Upper lobe of left lung (tissue), 6 donors: Measurements from ENCODE around the gene OR51I1. TPM values are rescaled to one million over a fixed set of nuclear protein-coding genes. Genes with fewer than 3 reads are reported as not detected.
A peak's percentile ranks its signal among the peaks of the same experiment; 100 is the strongest.

Experiments
- ATAC-seq, 2 donors: fragments of 200-7000 bp; cut with Tn5 transposase; one replicate each; pipeline ENCODE4 v1.9.1; 2022; ENCODE audit warnings: mild to moderate bottlenecking in 2 of 2, moderate library complexity in 2 of 2; ENCODE audit not compliant: low FRiP score in 2 of 2
- DNase-seq, 2 donors: peaks; one replicate each; pipeline ENCODE4 v3.0.0-alpha.2; 2019 to 2020
- H3K27ac ChIP-seq, 4 donors: fragments of 200-600 bp; sonication (generic); one replicate each; pipeline ENCODE4 v1.5.1; 2016 to 2019
- H3K27me3 ChIP-seq, 4 donors: fragments of 200-600 bp; sonication (generic); one replicate each; pipeline ENCODE4 v1.5.1; 2017 to 2019
- H3K36me3 ChIP-seq, 4 donors: fragments of 200-600 bp; sonication (generic); one replicate each; pipeline ENCODE4 v1.5.1; 2016 to 2019
- H3K4me1 ChIP-seq, 4 donors: fragments of 200-600 bp; sonication (generic); one replicate each; pipeline ENCODE4 v1.5.1; 2018 to 2019
- H3K4me3 ChIP-seq, 4 donors: fragments of 200-600 bp; sonication (generic); one replicate each; pipeline ENCODE4 v1.5.1; 2017 to 2019; ENCODE audit warnings: mild to moderate bottlenecking in 2 of 4, moderate library complexity in 1 of 4
- H3K9me3 ChIP-seq, 4 donors: fragments of 200-600 bp; sonication (generic); one replicate each; pipeline ENCODE4 v1.5.1; 2018 to 2019
- CTCF ChIP-seq, 6 experiments: fragments of 450-650 bp in 4 of 6; fragments of 200-600 bp in 2 of 6; sonication (generic) in 2 of 6; IDR thresholded peaks; one replicate each; pipeline ENCODE4 v1.5.1; 2016 to 2019; ENCODE audit warnings: antibody characterized with exemption in 6 of 6
- EP300 ChIP-seq, 4 donors: sonication (generic); formaldehyde crosslinking; IDR thresholded peaks; one replicate each; pipeline ENCODE4 v1.5.1; 2017; ENCODE audit warnings: antibody characterized with exemption in 4 of 4, control low read depth in 2 of 4
- POLR2A ChIP-seq, 4 donors: fragments of 450-650 bp; IDR thresholded peaks; one replicate each; pipeline ENCODE4 v1.5.1; 2016 to 2017; ENCODE audit warnings: antibody characterized with exemption in 4 of 4, mild to moderate bottlenecking in 2 of 4
- POLR2AphosphoS5 ChIP-seq, 2 donors: sonication (generic); formaldehyde crosslinking; IDR thresholded peaks; one replicate each; pipeline ENCODE4 v1.5.1; 2017; ENCODE audit warnings: antibody characterized with exemption in 2 of 2
- WGBS, 2 donors: methylation state at CpG; one replicate each; pipeline ENCODE4 v1.1.5; 2017 to 2018; 5-methylcytosine and 5-hydroxymethylcytosine counted together
- total RNA-seq, 6 donors: library from RNA; depleted of rRNA in 4 of 6; stranded (reverse); fragments of >200 nt in 4 of 6; gene quantifications; one replicate each; pipeline versions ENCODE4 v1.1.0 to v1.2.1, GENCODE V29; 2016 to 2021
- donor health status: DM: no; HTN: no; CAD: no; lungs with moderate emphysema.
- donor health status: DM: no; HTN: yes; CAD: no; lungs with severe emphysema.

OR51I1 gene
- total RNA-seq, 6 donors from 2014 or later, result 0.76 TPM; not detected in 5

DNA sequence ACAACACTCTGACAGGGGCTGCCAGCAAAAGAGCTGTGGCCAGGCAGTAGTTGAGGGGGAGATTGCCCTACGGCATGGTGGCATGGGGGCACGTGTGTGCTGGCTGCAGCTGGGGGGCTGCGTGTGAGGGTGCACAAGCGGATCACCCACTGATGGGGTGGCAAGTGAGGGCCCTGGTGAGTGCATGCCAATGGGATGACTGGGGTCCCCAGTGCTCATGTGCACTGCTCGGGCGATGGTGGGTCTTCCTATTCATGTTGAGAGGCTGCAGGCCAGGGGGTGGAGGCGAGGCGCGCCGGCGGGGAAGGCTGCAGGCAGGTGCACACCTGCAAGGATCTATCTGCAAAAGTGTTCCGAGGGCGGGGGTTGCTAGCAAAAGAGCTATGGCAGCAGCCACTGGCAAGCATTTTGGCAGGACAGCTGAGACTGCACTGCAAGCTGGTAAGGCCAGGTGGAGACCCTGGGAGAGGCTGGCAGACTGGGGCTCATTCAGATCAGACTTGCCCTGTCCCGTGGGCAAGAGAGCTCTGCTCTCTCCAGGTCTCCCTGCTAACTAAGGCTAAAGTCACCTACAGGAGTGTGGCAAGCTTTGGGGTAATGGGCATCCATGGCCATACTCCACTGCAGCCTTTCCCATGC is 19.8 kb upstream of the OR51I1 start:
- no peaks in the 10 kb centered on the region for H3K36me3 ChIP-seq
- H3K27ac ChIP-seq, result no peak overlapping the region
- DNase-seq (peak in 1 of 2 donors; percentile 65), ATAC-seq (peak; percentile 26 to 74)
- no peaks in the 10 kb centered on the region for H3K4me1 ChIP-seq
- no peak for TF ChIP-seq EP300 (IDR thresholded peaks at IDR 0.05)
- TF ChIP-seq POLR2AphosphoS5 (IDR thresholded peaks at IDR 0.05), result no peak
- H3K4me3 ChIP-seq, result no peak overlapping the region
- 90 to 95% methylated on average over 12 to 13 of the region's 14 CpGs for WGBS, 2 donors
- H3K9me3 ChIP-seq, result no peaks in the 10 kb centered on the region
- no peaks in the 10 kb centered on the region for H3K27me3 ChIP-seq

- H3K4me3 ChIP-seq, result no peak overlapping the region
- no peak for ATAC-seq
- TF ChIP-seq CTCF (IDR thresholded peaks at IDR 0.05), result no peak
- TF ChIP-seq POLR2A (IDR thresholded peaks at IDR 0.05), result no peak
- TF ChIP-seq EP300 (IDR thresholded peaks at IDR 0.05), result no peak
Observed at GRCh38 chr11:5449432-5449831, 8.1 kb upstream of the OR51I1 start.

GRCh38 chr11:5449023-5449422 is 7.7 kb upstream of the OR51I1 start, which contains the start of gene OR51I2:
OR51I2 (plus strand) TSS chr11:5449323; CDS start chr11:5453489, 4,166 bp downstream.
- TF ChIP-seq POLR2AphosphoS5 (IDR thresholded peaks at IDR 0.05) (no peak), CTCF (IDR thresholded peaks at IDR 0.05) (no peak)
- H3K27ac ChIP-seq, result no peak within 1 kb of the TSS
- H3K9me3 ChIP-seq, result no peaks in the 10 kb centered on the region
- no peaks in the 10 kb centered on the region for H3K27me3 ChIP-seq
- DNase-seq, result no peak
- no peak for ATAC-seq
- 90 to 93% methylated on average over 2 of the region's 2 CpGs for WGBS, 2 donors
- H3K4me1 ChIP-seq, result no peaks in the 10 kb centered on the region
- no peaks in the 10 kb centered on the region for H3K36me3 ChIP-seq
- H3K4me3 ChIP-seq, result no peak within 1 kb of the TSS

More at GRCh38 chr11:5449432-5449831, 8.1 kb upstream of the OR51I1 start:
- Histone ChIP-seq H3K4me1 (no peaks in the 10 kb centered on the region), H3K36me3 (no peaks in the 10 kb centered on the region), H3K27me3 (no peaks in the 10 kb centered on the region), H3K9me3 (no peaks in the 10 kb centered on the region), H3K27ac (no peak overlapping the region)
- WGBS, 2 donors, result 84 to 92% methylated on average over 4 of the region's 4 CpGs
- DNase-seq, result no peak

GRCh38 chr11:5443835-5444393 is 2.6 kb upstream of the OR51I1 start:
- 28 to 67% methylated on average over 2 of the region's 2 CpGs for WGBS, 2 donors
- no peak overlapping the region for H3K4me3 ChIP-seq
- no peaks in the 10 kb centered on the region for H3K36me3 ChIP-seq
- H3K27ac ChIP-seq, result no peak overlapping the region
- no peak for TF ChIP-seq CTCF (IDR thresholded peaks at IDR 0.05)
- no peak for TF ChIP-seq POLR2AphosphoS5 (IDR thresholded peaks at IDR 0.05)
- TF ChIP-seq POLR2A (IDR thresholded peaks at IDR 0.05), result no peak
- no peak for TF ChIP-seq EP300 (IDR thresholded peaks at IDR 0.05)
- H3K4me1 ChIP-seq, result no peaks in the 10 kb centered on the region
- H3K9me3 ChIP-seq, result no peaks in the 10 kb centered on the region
- H3K27me3 ChIP-seq, result no peaks in the 10 kb centered on the region
- DNase-seq (no peak), ATAC-seq (no peak)

- Histone ChIP-seq H3K27ac (no peak overlapping the region), H3K27me3 (no peaks in the 10 kb centered on the region), H3K36me3 (no peaks in the 10 kb centered on the region), H3K4me3 (no peak overlapping the region), H3K4me1 (no peaks in the 10 kb centered on the region), H3K9me3 (no peaks in the 10 kb centered on the region)
- WGBS, 2 donors, result 50 to 79% methylated on average over 3 of the region's 3 CpGs
- no peak for ATAC-seq
- DNase-seq, result no peak
- no peak for TF ChIP-seq POLR2AphosphoS5 (IDR thresholded peaks at IDR 0.05)
- no peak for TF ChIP-seq EP300 (IDR thresholded peaks at IDR 0.05)
- TF ChIP-seq CTCF (IDR thresholded peaks at IDR 0.05), result no peak
- TF ChIP-seq POLR2A (IDR thresholded peaks at IDR 0.05), result no peak
Observed at GRCh38 chr11:5423131-5423530, 18.2 kb downstream of the OR51I1 start.
